H1 (cell line): ENCODE data around the gene PPARA. TPM values are rescaled to one million over a fixed set of nuclear protein-coding genes. Genes with fewer than 3 reads are reported as not detected.

ENCODE experiments used
- CTCF ChIA-PET: fragments of 300-600 bp; sonication (Branson Sonifier 250); formaldehyde crosslinking; loops from one replicate; lab custom pipeline; 2021; ENCODE audit not compliant: partially characterized antibody; lab: Charles Lee
- POLR2A ChIA-PET: fragments of 300-600 bp; sonication (Branson Sonifier 250); formaldehyde crosslinking; loops from one replicate; lab custom pipeline; 2021; ENCODE audit warnings: inconsistent platforms; ENCODE audit not compliant: partially characterized antibody; lab: Charles Lee
- DNase-seq, 2 experiments: peaks; one replicate each; pipeline versions ENCODE4 v3.0.0 to v3.0.0-alpha.2; 2010 to 2022; ENCODE audit warnings: low spot score in 2 of 2, low read depth in 1 of 2, mixed read lengths in 1 of 2
- FAIRE-seq: peaks from 2 replicates; lab custom pipeline; 2011; peaks lifted over from hg19 to GRCh38; lab: Jason Lieb, UNC
- H2AFZ ChIP-seq: 2 replicates; pipeline ENCODE4 v1.8.1; 2012; ENCODE audit warnings: low read length, inconsistent platforms
- H2AK5ac ChIP-seq: 2 replicates; pipeline ENCODE4 v1.6.1; 2013; ENCODE audit warnings: low read depth, low read length
- H2BK120ac ChIP-seq: replicated peaks from 2 replicates; pipeline ENCODE3; 2013; ENCODE audit warnings: low read depth, low read length, inconsistent platforms
- H2BK12ac ChIP-seq: 2 replicates; pipeline ENCODE4 v1.6.1; 2013; ENCODE audit warnings: low read depth, low read length
- H2BK15ac ChIP-seq: 2 replicates; pipeline ENCODE4 v1.6.1; 2013; ENCODE audit warnings: low read length
- H2BK20ac ChIP-seq: 2 replicates; pipeline ENCODE4 v1.6.1; 2013; ENCODE audit warnings: low read length
- H2BK5ac ChIP-seq: 2 replicates; pipeline ENCODE4 v1.6.1; 2013; ENCODE audit warnings: low read depth, low read length
- H3K14ac ChIP-seq: 2 replicates; pipeline ENCODE4 v1.6.1; 2013; ENCODE audit warnings: inconsistent platforms; ENCODE audit not compliant: insufficient read length
- H3K18ac ChIP-seq: 2 replicates; pipeline ENCODE4 v1.6.1; 2013; ENCODE audit warnings: low read length; ENCODE audit errors: extremely low read depth
- H3K23ac ChIP-seq: 2 replicates; pipeline ENCODE4 v1.6.1; 2013; ENCODE audit warnings: inconsistent platforms; ENCODE audit not compliant: insufficient read length
- H3K23me2 ChIP-seq: 2 replicates; pipeline ENCODE4 v1.6.1; 2013; ENCODE audit warnings: low read depth, low read length
- H3K27ac ChIP-seq: 2 replicates; pipeline ENCODE4 v1.6.1; 2011; ENCODE audit warnings: low read depth, low read length, inconsistent platforms
- H3K27me3 ChIP-seq, 4 experiments: replicated peaks in 1 of 4; 1 replicate in 1 of 4; 2 replicates in 3 of 4; pipeline versions ENCODE4 v1.6.1 to v1.8.1; 2011 to 2013; ENCODE audit warnings: low read length in 3 of 4, mild to moderate bottlenecking in 3 of 4, inconsistent platforms in 2 of 4, mixed read lengths in 2 of 4, moderate library complexity in 1 of 4; ENCODE audit not compliant: control insufficient read depth in 3 of 4, insufficient read depth in 3 of 4; ENCODE audit errors: extremely low read depth in 1 of 4
- H3K36me3 ChIP-seq, 4 experiments: 2 replicates each; pipeline versions ENCODE4 v1.6.1 to v1.8.1; 2011 to 2013; ENCODE audit warnings: mild to moderate bottlenecking in 4 of 4, low read length in 3 of 4, moderate library complexity in 2 of 4, control low read depth in 1 of 4, inconsistent platforms in 1 of 4; ENCODE audit not compliant: insufficient read depth in 4 of 4, control insufficient read depth in 2 of 4
- H3K4ac ChIP-seq: replicated peaks from 2 replicates; pipeline ENCODE3; 2013; ENCODE audit warnings: low read length, low read depth, mixed read lengths, inconsistent platforms; ENCODE audit not compliant: insufficient read length
- H3K4me1 ChIP-seq, 4 experiments: replicated peaks in 1 of 4; 1 replicate in 1 of 4; 2 replicates in 3 of 4; pipeline versions ENCODE4 v1.6.1 to v1.8.1; 2011 to 2013; ENCODE audit warnings: low read length in 3 of 4, inconsistent platforms in 2 of 4, mixed read lengths in 1 of 4; ENCODE audit not compliant: insufficient read depth in 4 of 4, control insufficient read depth in 3 of 4
- H3K4me2 ChIP-seq, 2 experiments: 2 replicates each; pipeline versions ENCODE4 v1.6.1 to v1.8.1; 2011 to 2013; ENCODE audit warnings: low read depth in 2 of 2, low read length in 2 of 2, control low read depth in 1 of 2, inconsistent platforms in 1 of 2, mild to moderate bottlenecking in 1 of 2; ENCODE audit not compliant: insufficient read depth in 1 of 2
- H3K4me3 ChIP-seq, 4 experiments: fragments of 200-600, 300-600 bp in 1 of 4; sonication (generic), shearing (Covaris generic), sonication (Bioruptor Twin) in 1 of 4; 2 replicates each; pipeline versions ENCODE4 v1.5.1 to v1.8.1; 2011 to 2016; ENCODE audit warnings: low read length in 4 of 4, low read depth in 3 of 4, control low read depth in 2 of 4, inconsistent platforms in 2 of 4, mild to moderate bottlenecking in 2 of 4, mixed read lengths in 1 of 4, moderate library complexity in 1 of 4; ENCODE audit not compliant: insufficient read depth in 2 of 4; ENCODE audit errors: extremely low read depth in 1 of 4
- H3K56ac ChIP-seq: replicated peaks from 2 replicates; pipeline ENCODE3; 2013; ENCODE audit warnings: low read depth, mild to moderate bottlenecking, mixed read lengths, low read length, inconsistent platforms; ENCODE audit not compliant: insufficient read length
- H3K79me1 ChIP-seq: 2 replicates; pipeline ENCODE4 v1.6.1; 2013; ENCODE audit warnings: low read depth, low read length, control low read depth
- H3K79me2 ChIP-seq, 2 experiments: 2 replicates each; pipeline versions ENCODE4 v1.6.1 to v1.8.1; 2012 to 2013; ENCODE audit warnings: low read length in 2 of 2, mild to moderate bottlenecking in 2 of 2, inconsistent platforms in 1 of 2; ENCODE audit not compliant: insufficient read depth in 2 of 2, control insufficient read depth in 1 of 2
- H3K9ac ChIP-seq, 4 experiments: replicated peaks in 1 of 4; 1 replicate in 1 of 4; 2 replicates in 3 of 4; pipeline versions ENCODE4 v1.6.1 to v1.8.1; 2011 to 2013; ENCODE audit warnings: low read depth in 3 of 4, low read length in 3 of 4, control low read depth in 2 of 4, mild to moderate bottlenecking in 2 of 4, moderate library complexity in 2 of 4, inconsistent platforms in 1 of 4; ENCODE audit errors: extremely low read depth in 1 of 4
- H3K9me3 ChIP-seq, 2 experiments: 2 replicates each; pipeline versions ENCODE4 v1.6.1 to v1.8.1; 2012 to 2013; ENCODE audit warnings: mild to moderate bottlenecking in 2 of 2, moderate library complexity in 2 of 2, control low read depth in 1 of 2, inconsistent platforms in 1 of 2, low read depth in 1 of 2, low read length in 1 of 2, mixed read lengths in 1 of 2; ENCODE audit not compliant: insufficient read depth in 2 of 2
- H4K20me1 ChIP-seq, 2 experiments: replicated peaks in 1 of 2; 2 replicates each; pipeline versions ENCODE3 to v1.8.1; 2011 to 2013; ENCODE audit warnings: inconsistent platforms in 2 of 2, low read length in 2 of 2, mild to moderate bottlenecking in 1 of 2; ENCODE audit not compliant: insufficient read depth in 2 of 2, control insufficient read depth in 1 of 2
- H4K5ac ChIP-seq: 2 replicates; pipeline ENCODE4 v1.6.1; 2013; ENCODE audit warnings: low read length, low read depth, mixed read lengths, inconsistent platforms; ENCODE audit not compliant: insufficient read length
- H4K8ac ChIP-seq: 2 replicates; pipeline ENCODE4 v1.8.0; 2013; ENCODE audit warnings: mild to moderate bottlenecking, moderate library complexity, low read length, inconsistent platforms; ENCODE audit not compliant: insufficient read depth; ENCODE audit errors: extremely low read depth
- H4K91ac ChIP-seq: replicated peaks from 2 replicates; pipeline ENCODE3; 2013; ENCODE audit warnings: low read length, mixed read lengths, inconsistent platforms; ENCODE audit not compliant: insufficient read length
- ASH2L ChIP-seq: fragments of 200-600, 300-600 bp; sonication (generic); IDR thresholded peaks from one replicate; pipeline ENCODE4 v1.7.1; 2017; ENCODE audit warnings: low read length
- ATF2 ChIP-seq: IDR thresholded peaks from 2 replicates; pipeline ENCODE4 v1.6.1; 2012; ENCODE audit warnings: low read length, inconsistent platforms
- E2F6 ChIP-seq: IDR thresholded peaks from 2 replicates; pipeline ENCODE4 v1.6.1; 2012; ENCODE audit warnings: inconsistent platforms
- HDAC2 ChIP-seq, 2 experiments: fragments of 300-600 bp in 1 of 2; sonication (generic) in 1 of 2; IDR thresholded peaks; 2 replicates each; pipeline ENCODE4 v1.6.1; 2011 to 2012; ENCODE audit warnings: low read depth in 2 of 2, low read length in 2 of 2, mild to moderate bottlenecking in 2 of 2, moderate library complexity in 2 of 2, borderline replicate concordance in 1 of 2, inconsistent platforms in 1 of 2
- KDM5A ChIP-seq: fragments of 200-600 bp; IDR thresholded peaks from 2 replicates; pipeline ENCODE4 v1.7.1; 2012; ENCODE audit warnings: mild to moderate bottlenecking, low read length, inconsistent platforms, mixed read lengths
- POLR2AphosphoS5 ChIP-seq: IDR thresholded peaks from 2 replicates; pipeline ENCODE4 v1.6.1; 2011; ENCODE audit warnings: low read depth, low read length
- POU5F1 ChIP-seq: IDR thresholded peaks from 2 replicates; pipeline ENCODE4 v1.6.1; 2011; ENCODE audit warnings: low read depth, mild to moderate bottlenecking, low read length, moderate library complexity
- RAD21 ChIP-seq, 2 experiments: IDR thresholded peaks in 1 of 2; conservative IDR thresholded peaks in 1 of 2; 2 replicates each; pipeline ENCODE4 v1.6.1; 2011; ENCODE audit warnings: low read depth in 2 of 2, low read length in 2 of 2, improper control_type of control experiment in 1 of 2, inconsistent platforms in 1 of 2, mild to moderate bottlenecking in 1 of 2, moderate library complexity in 1 of 2
- RBBP5 ChIP-seq: IDR thresholded peaks from 2 replicates; pipeline ENCODE4 v1.7.1; 2012; ENCODE audit warnings: low read depth, mild to moderate bottlenecking, inconsistent platforms, low read length, moderate library complexity, borderline replicate concordance
- SUZ12 ChIP-seq: fragments of 200-600 bp; sonication (generic); IDR thresholded peaks from 2 replicates; pipeline ENCODE4 v1.6.1; 2012; ENCODE audit warnings: mild to moderate bottlenecking, inconsistent platforms, low read length, moderate library complexity, mixed read lengths
- WGBS, 2 experiments: shearing (Covaris generic) in 1 of 2; methylation state at CpG; one replicate each; pipeline versions ENCODE4 v1.1.6 to v1.1.7; 2013 to 2015; ENCODE audit warnings: low lambda C conversion rate in 2 of 2, mixed read lengths in 2 of 2, inconsistent platforms in 1 of 2, low coverage in 1 of 2, missing lambda C conversion rate in 1 of 2; ENCODE audit not compliant: insufficient replicate concordance in 2 of 2, insufficient coverage in 1 of 2, insufficient read length in 1 of 2; ENCODE audit errors: extremely low coverage in 1 of 2, missing lambda C conversion rate in 1 of 2; 5-methylcytosine and 5-hydroxymethylcytosine counted together
- polyA plus RNA-seq, 7 experiments: library from polyadenylated mRNA; depleted of rRNA in 3 of 7; stranded (reverse) in 5 of 7; unstranded in 2 of 7; fragments of >200 nt in 5 of 7; fragments of 200-250 nt in 2 of 7; gene quantifications; 1 replicate in 5 of 7; 2 replicates in 1 of 7; 4 replicates in 1 of 7; pipeline versions ENCODE4 v1.2.1 to v1.2.3, GENCODE V29; 2011 to 2013; ENCODE audit warnings: missing spikeins in 2 of 7, mixed read lengths in 2 of 7
- total RNA-seq: library from RNA; stranded (reverse); fragmentation: NEBNext Ultra II Directional; extraction: Animal tissue kit (Norgen Biotek cat#: 25700); gene quantifications from 2 replicates; pipeline ENCODE4 v1.2.1, GENCODE V29; 2021

The PPARA gene
- total and polyA plus RNA-seq, 2 of the 8 experiments (the other 6 are each of a cell fraction or from before 2014, with no cell fraction given) = 3.1 to 8.2 TPM

- H2BK5ac ChIP-seq = no peak overlapping the region
- no peak overlapping the region for H3K56ac ChIP-seq
- no peak overlapping the region for H4K91ac ChIP-seq
- WGBS, 2 experiments = 95% methylated on average over 14 of the region's 17 CpGs; no CpG with 5 or more reads in 1 of the 2 experiments
- DNase-seq (no peak), FAIRE-seq (no peak)
- H3K27ac ChIP-seq = no peak overlapping the region
- no peak overlapping the region for H4K8ac ChIP-seq
- H3K18ac ChIP-seq = no peak overlapping the region
- no peak overlapping the region for H2BK120ac ChIP-seq
- H2BK20ac ChIP-seq = no peak overlapping the region
- no peaks in the 10 kb centered on the region for H3K9me3 ChIP-seq
- H3K79me1 ChIP-seq = no peaks in the 10 kb centered on the region
- no peak overlapping the region for H3K23ac ChIP-seq
- H3K4me3 ChIP-seq = no peak overlapping the region
- H3K27me3 ChIP-seq = no peaks in the 10 kb centered on the region
- no peak overlapping the region for H3K9ac ChIP-seq
- no peak overlapping the region for H4K5ac ChIP-seq
- CTCF ChIA-PET = interaction anchor here (1.0 kb wide), 1 partner anchor 16 kb away, joined by 3 read pairs; no protein-coding TSS in a partner anchor
- H3K4me2 ChIP-seq = no peak overlapping the region
- H2AFZ ChIP-seq = no peak overlapping the region
- H4K20me1 ChIP-seq = peaks cover 0 to 1% of the 10 kb centered on the region in 2 experiments
- H3K14ac ChIP-seq = no peak overlapping the region
- no peaks in the 10 kb centered on the region for H3K23me2 ChIP-seq
- H3K36me3 ChIP-seq = no peaks in the 10 kb centered on the region
- H2BK15ac ChIP-seq = no peak overlapping the region
- POLR2A ChIA-PET = no interaction called here
- peaks cover 0 to under 1% (median 0%) of the 10 kb centered on the region in 4 experiments; a peak in 2 of 7 replicates for H3K4me1 ChIP-seq
- no peak overlapping the region for H3K4ac ChIP-seq
- H3K79me2 ChIP-seq = no peaks in the 10 kb centered on the region
- H2BK12ac ChIP-seq = 0 out of 2 replicates have a peak overlapping the region, but pooled peaks have one; percentile 27
- no peak overlapping the region for H2AK5ac ChIP-seq
- no peak for TF ChIP-seq KDM5A
- TF ChIP-seq ASH2L = no peak
- no peak for TF ChIP-seq E2F6
- no peak for TF ChIP-seq POLR2AphosphoS5
- TF ChIP-seq SUZ12 = no peak
- no peak for TF ChIP-seq HDAC2 (IDR thresholded peaks at IDR 0.05; ENCODE audit: borderline replicate concordance in 1 of 2, low read depth in 2 of 2, low read length in 2 of 2)
- no peak for TF ChIP-seq ATF2
- no peak for TF ChIP-seq POU5F1
- TF ChIP-seq RAD21 (IDR thresholded peaks at IDR 0.05 in 1 of 2, conservative IDR thresholded peaks at IDR 0.05 in 1 of 2; ENCODE audit: low read depth in 2 of 2, low read length in 2 of 2) = no peak
- TF ChIP-seq RBBP5 = no peak
These were observed 45.3 kb upstream of the PPARA start for GRCh38 chr22:46104881-46105493.
